HG02884 (cell line): ENCODE results near the gene SPAG7.

ENCODE experiments used
- ATAC-seq: cut with Tn5 transposase; IDR thresholded peaks from one replicate; pipeline ENCODE4 v1.9.1; 2021; ENCODE audit warnings: mild to moderate bottlenecking, moderate library complexity; ENCODE audit not compliant: unreplicated experiment

The SPAG7 gene

GRCh38 chr17:4967539-4968485 is at the start of gene SPAG7:
Gene SPAG7, minus strand, starts transcription at chr17:4967817. Its CDS starts 13 bp downstream, at chr17:4967804.
- ATAC-seq: peak; percentile 51

GRCh38 chr17:5014357-5014756 is 46.7 kb upstream of the SPAG7 start:
- ATAC-seq: no peak

- no peak for ATAC-seq
Observed at GRCh38 chr17:5011928-5012327, 44.3 kb upstream of the SPAG7 start.

GRCh38 chr17:5003214-5003867 is 35.7 kb upstream of the SPAG7 start:
- ATAC-seq: no peak

- no peak for ATAC-seq
Observed at GRCh38 chr17:5002121-5002788, 34.6 kb upstream of the SPAG7 start.

GRCh38 chr17:5000237-5000639 is 32.6 kb upstream of the SPAG7 start:
- no peak for ATAC-seq

- ATAC-seq: no peak
Observed at GRCh38 chr17:4999430-5000093, 31.9 kb upstream of the SPAG7 start.

GRCh38 chr17:4998732-4999429 is 31.3 kb upstream of the SPAG7 start:
- no peak for ATAC-seq

GRCh38 chr17:4998027-4998731 is 30.6 kb upstream of the SPAG7 start:
- ATAC-seq: peak; percentile 9

GRCh38 chr17:4997302-4998026 is 29.8 kb upstream of the SPAG7 start, which contains the start of the genes INCA1 and KIF1C:
Gene INCA1, minus strand, starts transcription at chr17:4997522. Its CDS starts 3,085 bp downstream, at chr17:4994437.
Gene KIF1C, plus strand, starts transcription at chr17:4997950. Its CDS starts 2,297 bp downstream, at chr17:5000247.
- ATAC-seq: peak; percentile 81

- no peak for ATAC-seq
Observed at GRCh38 chr17:4994081-4994595, 26.5 kb upstream of the SPAG7 start.

- no peak for ATAC-seq
Observed at GRCh38 chr17:4987767-4988567, 20.4 kb upstream of the SPAG7 start.

GRCh38 chr17:4986951-4987766 is 19.5 kb upstream of the SPAG7 start, which contains the start of gene CAMTA2:
Gene CAMTA2, minus strand, starts transcription at chr17:4987675. Its CDS starts 1,453 bp downstream, at chr17:4986222.
- ATAC-seq: peak; percentile 52

- no peak for ATAC-seq
Observed at GRCh38 chr17:4986403-4986802, 18.8 kb upstream of the SPAG7 start.

- no peak for ATAC-seq
Observed at GRCh38 chr17:4982305-4982704, 14.7 kb upstream of the SPAG7 start.

GRCh38 chr17:4980644-4981216 is 13.1 kb upstream of the SPAG7 start:
- ATAC-seq: no peak
